GM23338 (cell line): Measurements from ENCODE around the gene PTGFR. TPM values are rescaled to one million over a fixed set of nuclear protein-coding genes. Genes with fewer than 3 reads are reported as not detected.

Source experiments
- ATAC-seq: fragments of 200-7000 bp; cut with Tn5 transposase; 3 replicates; pipeline ENCODE4 v1.9.1; 2020
- DNase-seq: peaks from one replicate; pipeline ENCODE4 v3.0.0-alpha.2; 2015; ENCODE audit warnings: low spot score
- H2AFZ ChIP-seq: fragments of 200-600 bp; sonication (generic); 2 replicates; pipeline ENCODE4 v1.8.0; 2016; ENCODE audit warnings: antibody characterized with exemption, mild to moderate bottlenecking, moderate library complexity
- H3F3A ChIP-seq: fragments of 200-600 bp; sonication (generic); replicated peaks from 2 replicates; pipeline ENCODE4 v1.8.0; 2017; ENCODE audit warnings: antibody characterized with exemption, mixed run types, low read depth
- H3K27ac ChIP-seq: fragments of 200-600 bp; sonication (generic); 2 replicates; pipeline ENCODE4 v1.6.1; 2016; ENCODE audit warnings: low read depth
- H3K27me3 ChIP-seq: fragments of 200-600 bp; sonication (generic); 2 replicates; pipeline ENCODE4 v1.8.0; 2016; ENCODE audit warnings: mild to moderate bottlenecking, mixed run types, moderate library complexity; ENCODE audit not compliant: insufficient read depth
- H3K36me3 ChIP-seq: fragments of 200-600 bp; sonication (generic); 2 replicates; pipeline ENCODE4 v1.8.0; 2016; ENCODE audit warnings: mild to moderate bottlenecking; ENCODE audit not compliant: insufficient read depth
- H3K4me1 ChIP-seq: fragments of 200-600 bp; sonication (generic); 2 replicates; pipeline ENCODE4 v1.8.0; 2016; ENCODE audit warnings: mild to moderate bottlenecking, moderate library complexity; ENCODE audit not compliant: insufficient read depth
- H3K4me2 ChIP-seq: fragments of 200-600 bp; sonication (generic); 2 replicates; pipeline ENCODE4 v1.7.1; 2017; ENCODE audit warnings: mixed run types
- H3K4me3 ChIP-seq: fragments of 200-600 bp; sonication (generic); 2 replicates; pipeline ENCODE4 v1.6.1; 2016; ENCODE audit warnings: mixed run types
- H3K79me2 ChIP-seq: fragments of 200-600 bp; sonication (generic); replicated peaks from 2 replicates; pipeline ENCODE4 v1.8.0; 2017; ENCODE audit warnings: mild to moderate bottlenecking; ENCODE audit not compliant: insufficient read depth
- H3K9me2 ChIP-seq: fragments of 200-600 bp; sonication (generic); 2 replicates; pipeline ENCODE4 v1.8.0; 2017; ENCODE audit not compliant: insufficient read depth
- H4K20me1 ChIP-seq: fragments of 200-600 bp; sonication (generic); replicated peaks from 2 replicates; pipeline ENCODE4 v1.8.0; 2017; ENCODE audit warnings: mild to moderate bottlenecking; ENCODE audit not compliant: insufficient read depth
- H3K27ac Mint-ChIP-seq: 2 replicates; pipeline ENCODE4 v1.8.0; 2020; ENCODE audit warnings: inconsistent platforms, mild to moderate bottlenecking, moderate library complexity, mixed read lengths
- H3K27me3 Mint-ChIP-seq: 3 replicates; pipeline ENCODE4 v1.8.0; 2022; ENCODE audit warnings: low read depth, mild to moderate bottlenecking, moderate library complexity, mixed read lengths, inconsistent platforms; ENCODE audit not compliant: insufficient read depth, poor library complexity
- H3K36me3 Mint-ChIP-seq: 3 replicates; pipeline ENCODE4 v1.8.0; 2021; ENCODE audit warnings: low read depth, mild to moderate bottlenecking, inconsistent platforms, moderate library complexity, mixed read lengths
- H3K4me1 Mint-ChIP-seq: 3 replicates; pipeline ENCODE4 v1.8.0; 2020; ENCODE audit warnings: mild to moderate bottlenecking, inconsistent platforms, mixed read lengths
- H3K4me3 Mint-ChIP-seq: 3 replicates; pipeline ENCODE4 v1.8.0; 2021; ENCODE audit warnings: moderate library complexity, mild to moderate bottlenecking, inconsistent platforms, mixed read lengths
- H3K9me3 Mint-ChIP-seq: 3 replicates; pipeline ENCODE4 v1.8.0; 2020; ENCODE audit warnings: moderate library complexity, mild to moderate bottlenecking, inconsistent platforms, mixed read lengths
- CREB1 ChIP-seq: fragments of 250-450 bp; sonication (Bioruptor Pico); IDR thresholded peaks from 2 replicates; pipeline ENCODE4 v1.5.0; 2020; ENCODE audit warnings: low read depth, mild to moderate bottlenecking, moderate library complexity
- CTCF ChIP-seq, 2 experiments: fragments of 200-600 bp in 1 of 2; sonication (generic) in 1 of 2; conservative IDR thresholded peaks; 2 replicates each; pipeline versions ENCODE4 v1.5.1 to v1.6.1; 2016 to 2017; ENCODE audit warnings: antibody characterized with exemption in 2 of 2, low read depth in 2 of 2, mild to moderate bottlenecking in 2 of 2, moderate library complexity in 1 of 2
- ETS1 ChIP-seq: IDR thresholded peaks from 2 replicates; pipeline ENCODE4 v1.6.1; 2016; ENCODE audit warnings: antibody characterized with exemption
- EZH2phosphoT487 ChIP-seq: fragments of 200-600 bp; sonication (generic); IDR thresholded peaks from one replicate; pipeline ENCODE4 v1.8.1; 2018; ENCODE audit warnings: antibody characterized with exemption; ENCODE audit not compliant: unreplicated experiment
- REST ChIP-seq: IDR thresholded peaks from one replicate; pipeline ENCODE4 v1.6.1; 2018; ENCODE audit warnings: antibody characterized with exemption; ENCODE audit not compliant: unreplicated experiment
- STAT1 ChIP-seq: IDR thresholded peaks from one replicate; pipeline ENCODE4 v1.6.1; 2016; ENCODE audit warnings: antibody characterized with exemption; ENCODE audit not compliant: unreplicated experiment
- ZNF114 ChIP-seq: fragments of 250-450 bp; sonication (Bioruptor Pico); IDR thresholded peaks from 2 replicates; pipeline ENCODE4 v1.5.0; 2020; ENCODE audit warnings: mild to moderate bottlenecking, moderate library complexity
- ZNF462 ChIP-seq: fragments of 250-450 bp; sonication (Bioruptor Pico); IDR thresholded peaks from 2 replicates; pipeline ENCODE4 v1.5.0; 2020; ENCODE audit warnings: mild to moderate bottlenecking, moderate library complexity
- polyA plus RNA-seq: library from polyadenylated mRNA; unstranded; fragments of >200 nt; fragmentation: Nextera tagmentation; extraction: Ambion mirVana; gene quantifications from 2 replicates; pipeline ENCODE4 v1.2.1, GENCODE V29; 2016
- total RNA-seq: library from RNA; depleted of rRNA; stranded (reverse); fragments of >200 nt; shearing (Covaris generic); gene quantifications from 2 replicates; pipeline ENCODE4 v1.2.3, GENCODE V29; 2014

PTGFR gene
- total and polyA plus RNA-seq, 2 experiments from 2014 or later: 0.24 TPM; not detected in 1

GRCh38 chr1:78559680-78560079 lies 68.9 kb downstream of the PTGFR start:
- H3K4me3 ChIP-seq: no peak overlapping the region
- no peak overlapping the region for H2AFZ ChIP-seq
- Mint-ChIP-seq H3K36me3 (peaks cover 4% of the 10 kb centered on the region; the same call in 1 of the 3 replicates), H3K27ac (no peak overlapping the region), H3K4me1 (no peaks in the 10 kb centered on the region), H3K4me3 (no peak overlapping the region), H3K9me3 (peaks cover 12% of the 10 kb centered on the region), H3K27me3 (peaks cover 2% of the 10 kb centered on the region)
- no peak overlapping the region for H3K27ac ChIP-seq
- H3F3A ChIP-seq: no peaks in the 10 kb centered on the region
- no peaks in the 10 kb centered on the region for H4K20me1 ChIP-seq
- H3K27me3 ChIP-seq: no peaks in the 10 kb centered on the region
- H3K4me1 ChIP-seq: no peaks in the 10 kb centered on the region
- no peak overlapping the region for H3K4me2 ChIP-seq
- peaks cover 6% of the 10 kb centered on the region; the same call in 1 of the 2 replicates for H3K9me2 ChIP-seq
- H3K79me2 ChIP-seq: no peaks in the 10 kb centered on the region
- no peaks in the 10 kb centered on the region for H3K36me3 ChIP-seq
- no peak for DNase-seq
- TF ChIP-seq EZH2phosphoT487: no peak
- TF ChIP-seq CREB1 (CRISPR knock-in tag): no peak
- TF ChIP-seq REST: no peak
- no peak for ATAC-seq

- Histone ChIP-seq H3K9me2 (peaks cover 6% of the 10 kb centered on the region; the same call in 1 of the 2 replicates), H3K27ac (no peak overlapping the region), H3F3A (no peaks in the 10 kb centered on the region), H3K79me2 (no peaks in the 10 kb centered on the region), H3K4me2 (no peak overlapping the region), H3K4me1 (no peaks in the 10 kb centered on the region), H3K27me3 (no peaks in the 10 kb centered on the region), H4K20me1 (no peaks in the 10 kb centered on the region), H2AFZ (no peak overlapping the region), H3K4me3 (no peak overlapping the region), H3K36me3 (no peaks in the 10 kb centered on the region)
- DNase-seq (no peak), ATAC-seq (no peak)
- Mint-ChIP-seq H3K9me3 (peaks cover 4% of the 10 kb centered on the region; the same call in 1 of the 3 replicates), H3K4me3 (no peak overlapping the region), H3K4me1 (no peaks in the 10 kb centered on the region), H3K27ac (no peak overlapping the region), H3K36me3 (no peaks in the 10 kb centered on the region), H3K27me3 (peaks cover 2% of the 10 kb centered on the region)
- TF ChIP-seq ZNF462 (CRISPR knock-in tag) (no peak), CTCF (conservative IDR thresholded peaks at IDR 0.05; ENCODE audit: low read depth in 2 of 2) (no peak), ETS1 (no peak), ZNF114 (no peak), STAT1 (no peak), EZH2phosphoT487 (no peak)
These were observed 70.0 kb downstream of the PTGFR start for GRCh38 chr1:78560811-78561210.
